HepG2 (cell line): ENCODE data around the gene TFB1M. TPM values are rescaled to one million over a fixed set of nuclear protein-coding genes. Genes with fewer than 3 reads are reported as not detected.

Experiments
- ATAC-seq: fragments of 200-7000 bp; cut with Tn5 transposase; 3 replicates; pipeline ENCODE4 v1.9.1; 2020; ENCODE audit warnings: mild to moderate bottlenecking, moderate library complexity
- BruUV-seq: library from RNA; stranded (reverse); fragments of 400-500 nt; replicated peaks from 2 replicates; lab custom pipeline; 2021; lab: Mats Ljungman, UMichigan
- CTCF ChIA-PET: fragments of 300-600 bp; formaldehyde crosslinking; extraction: SDS; loops from one replicate; lab custom pipeline; 2021; ENCODE audit warnings: low total read pairs, inconsistent platforms, low intra/inter-chr PET ratio; lab: Yijun Ruan, JAX
- POLR2A ChIA-PET: fragments of 350-600 bp; sonication (Branson Sonifier 250); formaldehyde crosslinking; loops from one replicate; lab custom pipeline; 2020; ENCODE audit warnings: antibody characterized with exemption, inconsistent platforms; lab: Yijun Ruan, JAX
- DNase-seq: peaks from one replicate; pipeline ENCODE4 v3.0.0-alpha.2; 2015; ENCODE audit warnings: low spot score
- FAIRE-seq: peaks from 3 replicates; lab custom pipeline; 2011; peaks lifted over from hg19 to GRCh38; lab: Jason Lieb, UNC
- H2AFZ ChIP-seq: one replicate; pipeline ENCODE4 v1.6.1; 2011; ENCODE audit warnings: low read length, inconsistent platforms
- H3K27ac ChIP-seq: fragments of 300-600 bp; 3 replicates; pipeline ENCODE4 v1.8.0; 2011; ENCODE audit warnings: mixed run types, mild to moderate bottlenecking, mixed read lengths, low read length, inconsistent platforms; ENCODE audit not compliant: insufficient read depth; ENCODE audit errors: extremely low read length
- H3K27me3 ChIP-seq, 2 experiments: fragments of 200-600 bp in 1 of 2; 2 replicates in 1 of 2; 3 replicates in 1 of 2; pipeline versions ENCODE4 v1.6.0 to v1.8.0; 2011; ENCODE audit warnings: low read length in 2 of 2, mild to moderate bottlenecking in 2 of 2, moderate library complexity in 2 of 2, inconsistent platforms in 1 of 2; ENCODE audit not compliant: insufficient read depth in 2 of 2, control insufficient read depth in 1 of 2
- H3K36me3 ChIP-seq, 2 experiments: fragments of 200-600 bp in 1 of 2; replicated peaks in 1 of 2; 2 replicates in 1 of 2; 3 replicates in 1 of 2; pipeline versions ENCODE4 v1.5.1 to v1.8.0; 2011; ENCODE audit warnings: low read length in 2 of 2, inconsistent platforms in 1 of 2; ENCODE audit not compliant: insufficient read depth in 2 of 2, control insufficient read depth in 1 of 2
- H3K4me1 ChIP-seq: 2 replicates; pipeline ENCODE4 v1.5.1; 2012; ENCODE audit warnings: low read length, inconsistent platforms; ENCODE audit not compliant: insufficient read depth
- H3K4me2 ChIP-seq: 2 replicates; pipeline ENCODE4 v1.6.0; 2011; ENCODE audit warnings: low read depth, low read length, inconsistent platforms
- H3K4me3 ChIP-seq, 3 experiments: fragments of 200-600 bp in 1 of 3; sonication (generic), shearing (Covaris generic) in 1 of 3; replicated peaks in 1 of 3; 2 replicates each; pipeline ENCODE4 v1.5.1; 2011 to 2016; ENCODE audit warnings: low read length in 3 of 3, inconsistent platforms in 2 of 3, low read depth in 2 of 3, mild to moderate bottlenecking in 2 of 3, control low read depth in 1 of 3, mixed read lengths in 1 of 3; ENCODE audit not compliant: insufficient read depth in 1 of 3
- H3K79me2 ChIP-seq: one replicate; pipeline ENCODE4 v1.6.1; 2011; ENCODE audit warnings: low read length, inconsistent platforms; ENCODE audit not compliant: insufficient read depth
- H3K9ac ChIP-seq: 2 replicates; pipeline ENCODE4 v1.6.0; 2011; ENCODE audit warnings: mild to moderate bottlenecking, low read depth, low read length, inconsistent platforms; ENCODE audit not compliant: insufficient read depth
- H3K9me3 ChIP-seq: 2 replicates; pipeline ENCODE4 v1.5.1; 2012; ENCODE audit warnings: mild to moderate bottlenecking, low read length
- H4K20me1 ChIP-seq: 2 replicates; pipeline ENCODE4 v1.6.0; 2011; ENCODE audit warnings: inconsistent platforms, mild to moderate bottlenecking, low read length, moderate library complexity; ENCODE audit not compliant: insufficient read depth
- HNF4G ChIP-seq, 2 experiments: sonication (generic) in 1 of 2; formaldehyde crosslinking in 1 of 2; IDR thresholded peaks; 2 replicates each; pipeline versions ENCODE4 v1.4.0 to v1.6.1; 2011 to 2020; ENCODE audit warnings: borderline replicate concordance in 2 of 2, low read depth in 2 of 2, mild to moderate bottlenecking in 2 of 2, low read length in 1 of 2, missing genetic modification reagents in 1 of 2, moderate library complexity in 1 of 2
- KDM3A ChIP-seq: IDR thresholded peaks from 2 replicates; pipeline ENCODE4 v1.6.1; 2018; ENCODE audit warnings: low read depth, missing compliant biosample characterization
- SMAD3 ChIP-seq: sonication (generic); formaldehyde crosslinking; IDR thresholded peaks from 2 replicates; pipeline ENCODE4 v1.4.0; 2020; ENCODE audit warnings: missing genetic modification reagents
- TARDBP ChIP-seq: sonication (generic); formaldehyde crosslinking; IDR thresholded peaks from 2 replicates; pipeline ENCODE4 v1.8.0; 2022; ENCODE audit warnings: mild to moderate bottlenecking, missing genetic modification reagents
- THRA ChIP-seq: sonication (generic); formaldehyde crosslinking; IDR thresholded peaks from 2 replicates; pipeline ENCODE4 v1.4.0; 2020; ENCODE audit warnings: missing genetic modification reagents, borderline replicate concordance
- ZNF274 ChIP-seq: sonication (generic); formaldehyde crosslinking; IDR thresholded peaks from 2 replicates; pipeline ENCODE4 v1.5.1; 2020; ENCODE audit warnings: mild to moderate bottlenecking, missing genetic modification reagents
- ZNF549 ChIP-seq: sonication (generic); formaldehyde crosslinking; IDR thresholded peaks from 2 replicates; pipeline ENCODE4 v1.5.0; 2020; ENCODE audit warnings: missing genetic modification reagents
- ZNF577 ChIP-seq: sonication (generic); formaldehyde crosslinking; IDR thresholded peaks from 2 replicates; pipeline ENCODE4 v1.4.0; 2020; ENCODE audit warnings: mild to moderate bottlenecking, low read depth, missing genetic modification reagents, borderline replicate concordance
- ZSCAN30 ChIP-seq: sonication (generic); formaldehyde crosslinking; IDR thresholded peaks from 2 replicates; pipeline ENCODE4 v1.5.0; 2020; ENCODE audit warnings: mild to moderate bottlenecking, missing genetic modification reagents
- WGBS: methylation state at CpG from one replicate; pipeline ENCODE4 v1.1.6; 2017; ENCODE audit warnings: low lambda C conversion rate; 5-methylcytosine and 5-hydroxymethylcytosine counted together
- in situ Hi-C: cut with HindIII; loops from 2 replicates; pipeline ENCODE4 v1.10.0; 2017; ENCODE audit warnings: low pct_unique_long_range_greater_than_20kb; ENCODE audit not compliant: extremely low pct_ligation_motif_present
- intact Hi-C: fragments of 100-400 bp; cut with micrococcal nuclease; formaldehyde crosslinking; loops from one replicate; pipeline ENCODE4 v1.10.0; 2022; ENCODE audit not compliant: unreplicated experiment
- polyA plus RNA-seq, 8 experiments: library from polyadenylated mRNA; depleted of rRNA in 3 of 8; stranded (reverse) in 7 of 8; unstranded in 1 of 8; fragments of >200 nt; fragmentation: Illumina TruSeq in 4 of 8; extraction: Trizol in 4 of 8; gene quantifications; 2 replicates each; pipeline versions ENCODE4 v1.2.1 to v1.2.3, GENCODE V29; 2011 to 2016; ENCODE audit warnings: low read depth in 4 of 8, missing spikeins in 1 of 8, mixed read lengths in 1 of 8; ENCODE audit not compliant: insufficient read depth in 1 of 8
- total RNA-seq, 5 experiments: library from RNA; depleted of rRNA; stranded (reverse); fragments of >200 nt; fragmentation: Illumina TruSeq; extraction: Trizol; gene quantifications; 2 replicates each; pipeline ENCODE4 v1.2.3, GENCODE V29; 2016; ENCODE audit warnings: low read depth in 1 of 5
- TF ChIP-seq, protein P1 (sequence below): sonication (generic); formaldehyde crosslinking; IDR thresholded peaks from 2 replicates; pipeline ENCODE4 v1.5.0; 2020; ENCODE audit warnings: missing genetic modification reagents

The TFB1M gene
- total and polyA plus RNA-seq, 2 of the 13 experiments (the other 11 are each of a cell fraction or from before 2014, with no cell fraction given) = 91.4 to 122 TPM

DNA sequence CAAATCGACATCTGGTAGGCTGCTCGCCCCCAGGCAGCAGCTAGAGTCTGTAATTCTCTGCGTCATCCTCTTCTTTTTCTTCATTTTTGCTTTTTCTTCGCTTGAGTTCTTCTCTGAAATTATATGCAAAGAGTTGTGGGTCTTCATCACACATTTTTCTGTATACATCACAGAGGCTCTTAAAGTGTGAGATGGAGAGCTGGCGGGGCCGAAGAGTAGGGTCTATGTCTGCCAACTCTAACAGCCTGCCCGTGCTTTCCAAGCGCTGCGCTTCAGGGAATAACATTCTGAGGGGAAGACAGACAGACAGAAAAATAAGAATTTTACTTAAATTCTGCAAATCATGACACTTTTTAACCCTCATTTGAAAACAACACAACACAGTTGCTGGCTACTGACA, 56.5 kb downstream of the TFB1M start:
- ATAC-seq = no peak
- ChIA-PET CTCF (no interaction called here), POLR2A (no interaction called here)
- DNase-seq = no peak
- H2AFZ ChIP-seq = no peak overlapping the region
- intact Hi-C loops = no loop called here
- H3K4me3 ChIP-seq = no peak overlapping the region
- peaks cover 45 to 99% of the 10 kb centered on the region in 2 experiments for H3K36me3 ChIP-seq
- peaks cover 9% of the 10 kb centered on the region; the same call in 1 of the 2 replicates for H3K4me1 ChIP-seq
- peaks cover under 1% of the 10 kb centered on the region for H3K79me2 ChIP-seq
- no peak overlapping the region for H3K9ac ChIP-seq
- no TSS peak for BruUV-seq
- H3K27me3 ChIP-seq = no peaks in the 10 kb centered on the region
- TF ChIP-seq, protein P1, sequence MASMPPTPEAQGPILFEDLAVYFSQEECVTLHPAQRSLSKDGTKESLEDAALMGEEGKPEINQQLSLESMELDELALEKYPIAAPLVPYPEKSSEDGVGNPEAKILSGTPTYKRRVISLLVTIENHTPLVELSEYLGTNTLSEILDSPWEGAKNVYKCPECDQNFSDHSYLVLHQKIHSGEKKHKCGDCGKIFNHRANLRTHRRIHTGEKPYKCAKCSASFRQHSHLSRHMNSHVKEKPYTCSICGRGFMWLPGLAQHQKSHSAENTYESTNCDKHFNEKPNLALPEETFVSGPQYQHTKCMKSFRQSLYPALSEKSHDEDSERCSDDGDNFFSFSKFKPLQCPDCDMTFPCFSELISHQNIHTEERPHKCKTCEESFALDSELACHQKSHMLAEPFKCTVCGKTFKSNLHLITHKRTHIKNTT (CRISPR knock-in tag) = no peak
- no peak for TF ChIP-seq ZNF577 (CRISPR knock-in tag)
- no peak for TF ChIP-seq ZSCAN30 (CRISPR knock-in tag)
- TF ChIP-seq SMAD3 (CRISPR knock-in tag) = no peak
- TF ChIP-seq TARDBP = no peak
- TF ChIP-seq HNF4G (IDR thresholded peaks at IDR 0.05; ENCODE audit: borderline replicate concordance, low read depth, low read length) = no peak
- TF ChIP-seq HNF4G (CRISPR knock-in tag; IDR thresholded peaks at IDR 0.05; ENCODE audit: borderline replicate concordance, low read depth) = no peak
- TF ChIP-seq ZNF549 (CRISPR knock-in tag) = no peak
- TF ChIP-seq THRA = no peak
- TF ChIP-seq ZNF274 (CRISPR knock-in tag) = no peak
- TF ChIP-seq KDM3A (CRISPR knock-in tag) = no peak
- no peaks in the 10 kb centered on the region for H3K9me3 ChIP-seq
- WGBS = 97% methylated on average over 9 of the region's 9 CpGs
- H3K27ac ChIP-seq = no peak overlapping the region
- FAIRE-seq = no peak
- H3K4me2 ChIP-seq = no peak overlapping the region
- in situ Hi-C loops = no loop called here
- no peaks in the 10 kb centered on the region for H4K20me1 ChIP-seq
